Thoracic aorta (tissue), 2 donors: ENCODE results near the gene ADGRB2. TPM values are rescaled to one million over a fixed set of nuclear protein-coding genes. Genes with fewer than 3 reads are reported as not detected.

Experiments used
- ATAC-seq: fragments of 150-250 bp; one replicate; pipeline ENCODE4 v1.8.0; 2017; ENCODE audit warnings: low read depth; ENCODE audit not compliant: insufficient number of reproducible peaks, low FRiP score
- DNase-seq: peaks from one replicate; pipeline ENCODE4 v3.0.0-alpha.2; 2020; ENCODE audit warnings: low spot score
- H3K27ac ChIP-seq, 2 donors: fragments of 200-600 bp; sonication (generic); 1 replicate in 1 of 2; 2 replicates in 1 of 2; pipeline ENCODE4 v1.5.1; 2016; ENCODE audit warnings: mild to moderate bottlenecking in 2 of 2, moderate library complexity in 2 of 2
- H3K27me3 ChIP-seq: fragments of 200-600 bp; sonication (generic); replicated peaks from 2 replicates; pipeline ENCODE4 v1.6.0; 2016; ENCODE audit warnings: mild to moderate bottlenecking; ENCODE audit not compliant: insufficient read depth
- H3K36me3 ChIP-seq: fragments of 200-600 bp; sonication (generic); one replicate; pipeline ENCODE4 v1.5.1; 2016
- H3K4me1 ChIP-seq, 2 donors: fragments of 200-600 bp; sonication (generic); 1 replicate in 1 of 2; 2 replicates in 1 of 2; pipeline versions ENCODE4 v1.5.1 to v1.6.0; 2016; ENCODE audit warnings: low read depth in 2 of 2, mild to moderate bottlenecking in 1 of 2; ENCODE audit not compliant: control insufficient read depth in 1 of 2
- H3K4me3 ChIP-seq: fragments of 200-600 bp; sonication (generic); 2 replicates; pipeline ENCODE4 v1.5.1; 2016; ENCODE audit warnings: mild to moderate bottlenecking
- H3K9me3 ChIP-seq: fragments of 200-600 bp; sonication (generic); 2 replicates; pipeline ENCODE4 v1.5.1; 2016
- total RNA-seq, 2 donors: library from RNA; depleted of rRNA; stranded (reverse); fragments of >200 nt; gene quantifications; one replicate each; pipeline versions ENCODE4 v1.1.0 to v1.2.3, GENCODE V29; 2016
- TF ChIP-seq, protein P1 (sequence below): fragments of 200-600 bp; sonication (generic); IDR thresholded peaks from one replicate; pipeline ENCODE4 v1.5.1; 2019; ENCODE audit warnings: antibody characterized with exemption

ADGRB2 gene
- total RNA-seq, 2 donors from 2014 or later = 1.5 TPM

DNA sequence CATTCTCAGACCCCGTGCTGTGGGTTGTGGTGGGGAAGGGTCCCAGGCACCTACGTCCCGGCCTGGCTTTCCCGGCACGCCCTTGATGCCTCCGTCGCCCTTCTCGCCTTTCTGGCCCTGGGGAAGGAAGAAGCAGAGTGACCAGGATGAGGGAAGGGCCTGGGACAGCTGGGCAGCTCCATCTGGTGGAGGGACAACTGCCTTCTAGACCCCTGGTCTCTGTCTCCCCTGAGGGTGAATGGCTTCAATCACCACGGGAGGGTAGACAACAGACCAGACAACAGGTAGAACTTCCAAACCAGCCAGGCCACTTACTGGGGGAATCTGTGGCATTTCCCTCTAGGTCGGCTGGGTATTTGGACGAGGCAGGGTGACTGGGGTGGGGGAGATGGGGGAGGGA, 72.2 kb downstream of the ADGRB2 start:
- Histone ChIP-seq H3K27me3 (no peaks in the 10 kb centered on the region), H3K9me3 (no peaks in the 10 kb centered on the region), H3K36me3 (peaks cover 70% of the 10 kb centered on the region), H3K27ac (no peak overlapping the region), H3K4me3 (no peak overlapping the region), H3K4me1 (peaks cover 0 to 5% of the 10 kb centered on the region in 2 donors)
- TF ChIP-seq, protein P1, sequence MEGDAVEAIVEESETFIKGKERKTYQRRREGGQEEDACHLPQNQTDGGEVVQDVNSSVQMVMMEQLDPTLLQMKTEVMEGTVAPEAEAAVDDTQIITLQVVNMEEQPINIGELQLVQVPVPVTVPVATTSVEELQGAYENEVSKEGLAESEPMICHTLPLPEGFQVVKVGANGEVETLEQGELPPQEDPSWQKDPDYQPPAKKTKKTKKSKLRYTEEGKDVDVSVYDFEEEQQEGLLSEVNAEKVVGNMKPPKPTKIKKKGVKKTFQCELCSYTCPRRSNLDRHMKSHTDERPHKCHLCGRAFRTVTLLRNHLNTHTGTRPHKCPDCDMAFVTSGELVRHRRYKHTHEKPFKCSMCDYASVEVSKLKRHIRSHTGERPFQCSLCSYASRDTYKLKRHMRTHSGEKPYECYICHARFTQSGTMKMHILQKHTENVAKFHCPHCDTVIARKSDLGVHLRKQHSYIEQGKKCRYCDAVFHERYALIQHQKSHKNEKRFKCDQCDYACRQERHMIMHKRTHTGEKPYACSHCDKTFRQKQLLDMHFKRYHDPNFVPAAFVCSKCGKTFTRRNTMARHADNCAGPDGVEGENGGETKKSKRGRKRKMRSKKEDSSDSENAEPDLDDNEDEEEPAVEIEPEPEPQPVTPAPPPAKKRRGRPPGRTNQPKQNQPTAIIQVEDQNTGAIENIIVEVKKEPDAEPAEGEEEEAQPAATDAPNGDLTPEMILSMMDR = no peak
- ATAC-seq (no peak), DNase-seq (no peak)

DNA sequence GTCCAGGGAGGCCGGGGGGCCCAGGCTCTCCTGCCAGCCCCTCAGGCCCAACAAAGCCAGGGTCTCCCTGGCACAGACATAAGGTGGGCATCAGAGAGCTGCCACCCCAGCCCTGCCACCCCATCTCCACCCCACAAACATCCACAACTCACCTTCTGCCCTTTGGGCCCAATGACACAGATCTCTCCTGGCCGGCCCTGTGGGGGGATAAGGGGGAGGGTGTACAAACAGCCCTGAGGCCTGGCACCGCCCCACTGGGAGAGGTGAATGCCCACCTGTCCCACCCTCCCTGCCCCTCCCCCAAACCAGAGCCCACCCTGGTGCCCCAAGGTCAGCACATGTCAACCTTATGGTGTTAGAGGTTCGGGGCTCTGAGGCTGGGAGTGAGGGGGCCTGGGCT, 72.7 kb downstream of the ADGRB2 start:
- H3K27me3 ChIP-seq = no peaks in the 10 kb centered on the region
- no peak overlapping the region for H3K27ac ChIP-seq

DNA sequence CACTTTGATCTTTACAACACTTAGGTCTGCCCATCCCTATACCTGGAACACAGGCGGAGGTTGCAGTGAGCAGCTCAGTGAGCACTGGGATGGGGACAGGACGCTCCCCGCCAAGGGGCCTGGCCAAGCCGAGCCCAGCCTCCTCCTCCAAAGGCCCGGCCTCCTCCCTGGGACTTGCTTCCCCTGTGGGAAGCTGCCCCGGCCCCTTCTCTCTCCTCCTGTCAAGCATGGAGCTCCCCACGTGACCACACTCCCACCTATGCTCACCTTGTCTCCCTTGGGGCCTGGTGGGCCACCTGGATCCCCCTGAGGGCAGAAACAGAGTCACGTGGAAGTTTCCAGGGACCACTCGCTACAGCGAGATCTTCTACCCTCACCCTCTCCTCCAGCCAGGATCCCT, 73.2 kb downstream of the ADGRB2 start:
- no peak overlapping the region for H3K27ac ChIP-seq
- H3K4me3 ChIP-seq = no peak overlapping the region
- peaks cover 65% of the 10 kb centered on the region for H3K36me3 ChIP-seq
- H3K27me3 ChIP-seq = no peaks in the 10 kb centered on the region
- H3K9me3 ChIP-seq = no peaks in the 10 kb centered on the region
- no peak for DNase-seq
- H3K4me1 ChIP-seq = peaks cover 3 to 16% of the 10 kb centered on the region in 2 donors
- no peak for ATAC-seq
- TF ChIP-seq, protein P1 = no peak

More for the DNA sequence above, 72.7 kb downstream of the ADGRB2 start:
- no peaks in the 10 kb centered on the region for H3K9me3 ChIP-seq
- ATAC-seq = no peak
- H3K4me1 ChIP-seq = peaks cover under 1 to 10% of the 10 kb centered on the region in 2 donors
- DNase-seq = no peak
- H3K4me3 ChIP-seq = no peak overlapping the region
- peaks cover 67% of the 10 kb centered on the region for H3K36me3 ChIP-seq
- TF ChIP-seq, protein P1 = no peak

DNA sequence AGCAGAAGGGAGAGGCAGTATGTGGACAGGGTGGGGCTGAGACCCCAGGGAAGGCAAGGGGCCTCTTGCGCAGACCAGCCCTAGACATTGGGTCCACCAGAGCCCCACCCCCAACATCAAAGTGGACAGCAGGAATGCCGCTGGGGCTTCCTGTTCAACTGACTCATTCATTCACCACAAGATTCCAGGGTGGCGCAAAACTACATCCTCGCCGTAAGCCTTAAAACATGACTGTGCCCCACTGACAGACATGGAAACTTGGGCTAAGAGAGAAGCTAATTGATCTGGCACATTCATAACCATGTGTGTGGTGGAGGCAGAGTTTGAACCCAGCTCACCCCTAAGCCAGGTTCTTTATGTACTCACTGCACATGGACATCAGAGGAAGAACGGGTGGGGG, 74.3 kb downstream of the ADGRB2 start:
- ATAC-seq = no peak
- Histone ChIP-seq H3K27ac (no peak overlapping the region), H3K4me1 (peaks cover 3 to 17% of the 10 kb centered on the region in 2 donors), H3K27me3 (no peaks in the 10 kb centered on the region), H3K36me3 (peaks cover 57% of the 10 kb centered on the region), H3K4me3 (no peak overlapping the region), H3K9me3 (no peaks in the 10 kb centered on the region)
- no peak for DNase-seq
- TF ChIP-seq, protein P1 = no peak

DNA sequence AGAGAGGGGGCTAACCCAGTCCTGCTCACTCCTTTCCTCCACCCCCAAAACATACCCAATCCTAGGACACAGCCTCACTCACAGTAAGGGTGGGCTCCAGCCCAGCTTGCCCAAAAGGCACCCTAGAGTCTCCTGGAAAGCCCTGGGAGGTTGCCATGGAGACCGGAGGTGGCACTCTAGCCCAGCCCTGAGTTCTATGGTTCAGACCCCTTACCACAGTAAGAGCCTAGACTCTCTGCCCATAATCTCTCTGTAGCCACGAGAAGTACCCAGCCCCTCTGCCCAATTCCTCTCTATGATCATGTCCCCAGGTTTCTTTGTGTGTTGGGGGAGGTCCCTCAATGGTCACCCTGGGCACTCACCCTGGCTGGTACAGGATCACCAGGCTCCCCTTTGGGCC, 74.8 kb downstream of the ADGRB2 start:
- Histone ChIP-seq H3K27me3 (no peaks in the 10 kb centered on the region), H3K36me3 (peaks cover 52% of the 10 kb centered on the region), H3K4me1 (peaks cover 3 to 17% of the 10 kb centered on the region in 2 donors), H3K27ac (no peak overlapping the region), H3K4me3 (no peak overlapping the region), H3K9me3 (no peaks in the 10 kb centered on the region)
- DNase-seq (no peak), ATAC-seq (no peak)
- TF ChIP-seq, protein P1 = no peak
